Activated naive CD8-positive, alpha-beta T cell (primary cell): ENCODE data around the gene DHTKD1.

Experiments
- H3K27ac Mint-ChIP-seq: one replicate; pipeline ENCODE4 v1.8.0; 2021; ENCODE audit warnings: mixed read lengths
- H3K27me3 Mint-ChIP-seq: one replicate; pipeline ENCODE4 v1.8.0; 2021; ENCODE audit warnings: mixed read lengths
- H3K36me3 Mint-ChIP-seq: one replicate; pipeline ENCODE4 v1.8.0; 2021; ENCODE audit warnings: mixed read lengths
- H3K4me1 Mint-ChIP-seq: one replicate; pipeline ENCODE4 v1.8.0; 2021; ENCODE audit warnings: low read depth, mixed read lengths
- H3K4me3 Mint-ChIP-seq: one replicate; pipeline ENCODE4 v1.8.0; 2021; ENCODE audit warnings: mild to moderate bottlenecking, mixed read lengths
- H3K9me3 Mint-ChIP-seq: one replicate; pipeline ENCODE4 v1.8.0; 2021; ENCODE audit warnings: low read depth, mixed read lengths

Gene DHTKD1

DNA sequence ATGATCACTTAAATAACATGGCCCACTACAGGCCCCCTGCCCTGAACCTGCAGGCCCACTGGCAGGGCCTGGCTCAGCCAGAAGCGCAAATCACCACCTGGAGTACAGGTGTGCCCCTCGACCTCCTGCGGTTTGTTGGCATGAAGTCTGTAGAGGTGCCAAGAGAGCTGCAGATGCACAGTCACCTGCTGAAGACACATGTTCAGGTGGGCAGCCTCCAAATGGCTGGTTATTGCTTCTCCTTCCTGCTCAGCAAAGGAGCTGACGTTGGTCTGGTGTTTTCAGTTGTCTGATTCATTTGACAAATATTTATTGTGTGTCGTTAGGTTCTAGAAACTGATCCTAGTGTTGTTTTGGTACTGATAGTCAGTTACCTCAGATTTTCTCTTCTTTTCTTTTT lies 29.0 kb downstream of the DHTKD1 start:
- Mint-ChIP-seq H3K9me3 (no peaks in the 10 kb centered on the region), H3K4me1 (no peaks in the 10 kb centered on the region), H3K36me3 (peaks cover 12% of the 10 kb centered on the region), H3K27ac (no peak overlapping the region), H3K4me3 (no peak overlapping the region), H3K27me3 (no peaks in the 10 kb centered on the region)

DNA sequence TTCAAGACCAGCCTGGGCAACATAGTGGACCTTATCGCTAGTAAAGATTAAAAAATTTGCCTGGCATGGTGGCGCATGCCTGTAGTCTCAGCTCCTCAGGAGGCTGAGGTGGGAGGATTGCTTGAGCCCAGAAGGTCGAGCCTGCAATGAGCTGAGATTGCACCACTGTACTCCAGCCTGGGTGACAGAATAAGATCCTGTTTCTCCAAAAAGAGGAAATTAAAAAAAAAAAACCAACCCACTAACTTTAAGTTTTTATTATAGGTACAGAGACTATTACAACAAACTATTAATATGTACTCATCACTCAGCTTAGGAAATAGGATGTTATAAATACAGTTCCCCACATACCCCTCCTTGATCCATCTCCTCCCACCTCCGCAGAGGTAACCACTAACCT lies 30.2 kb downstream of the DHTKD1 start:
- Mint-ChIP-seq H3K4me3 (no peak overlapping the region), H3K27ac (no peak overlapping the region), H3K27me3 (no peaks in the 10 kb centered on the region), H3K9me3 (no peaks in the 10 kb centered on the region), H3K36me3 (peaks cover 16% of the 10 kb centered on the region), H3K4me1 (no peaks in the 10 kb centered on the region)

DNA sequence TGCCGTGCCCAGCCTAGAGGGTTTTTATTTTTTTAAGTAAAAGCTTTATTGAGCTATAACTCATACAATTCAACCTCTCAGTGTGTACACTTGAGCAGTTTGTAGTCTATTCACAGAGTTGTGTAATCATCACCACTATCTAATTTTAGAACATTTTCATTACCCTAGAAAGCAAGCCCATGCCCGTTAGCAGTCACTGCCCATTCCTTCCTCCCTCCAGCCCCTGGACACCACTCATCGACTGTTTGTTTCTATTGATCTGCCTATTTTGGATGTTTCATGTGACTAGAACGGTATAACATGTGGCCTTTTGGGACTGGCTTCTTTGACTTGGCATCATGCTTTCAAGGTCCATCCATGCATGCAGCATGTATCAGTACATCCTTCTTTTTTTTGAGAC lies 35.0 kb downstream of the DHTKD1 start:
- Mint-ChIP-seq H3K27ac (no peak overlapping the region), H3K4me1 (no peaks in the 10 kb centered on the region), H3K9me3 (no peaks in the 10 kb centered on the region), H3K36me3 (peaks cover 18% of the 10 kb centered on the region), H3K27me3 (no peaks in the 10 kb centered on the region), H3K4me3 (no peak overlapping the region)

DNA sequence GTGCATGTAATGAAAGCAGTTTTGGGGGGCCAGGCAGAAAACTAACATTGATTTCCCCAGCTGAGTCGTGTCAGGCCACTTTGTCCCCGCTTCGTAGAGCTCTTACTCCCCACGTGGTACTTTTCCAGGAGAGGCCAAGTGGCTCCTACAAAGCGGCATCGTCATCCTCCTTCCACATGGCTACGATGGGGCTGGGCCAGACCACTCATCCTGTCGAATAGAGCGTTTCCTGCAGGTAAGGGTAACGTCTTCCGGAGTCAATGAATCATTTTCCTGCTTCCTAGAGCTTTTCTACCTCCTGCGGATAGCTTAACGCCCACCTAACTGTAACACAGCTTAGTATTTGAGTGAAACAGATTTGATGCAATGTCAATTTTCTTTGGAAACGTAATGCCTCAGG lies 39.0 kb downstream of the DHTKD1 start:
- no peak overlapping the region for H3K27ac Mint-ChIP-seq
- no peak overlapping the region for H3K4me3 Mint-ChIP-seq
- peaks cover 17% of the 10 kb centered on the region for H3K36me3 Mint-ChIP-seq
- no peaks in the 10 kb centered on the region for H3K27me3 Mint-ChIP-seq
- H3K9me3 Mint-ChIP-seq: no peaks in the 10 kb centered on the region
- peaks cover 17% of the 10 kb centered on the region for H3K4me1 Mint-ChIP-seq

DNA sequence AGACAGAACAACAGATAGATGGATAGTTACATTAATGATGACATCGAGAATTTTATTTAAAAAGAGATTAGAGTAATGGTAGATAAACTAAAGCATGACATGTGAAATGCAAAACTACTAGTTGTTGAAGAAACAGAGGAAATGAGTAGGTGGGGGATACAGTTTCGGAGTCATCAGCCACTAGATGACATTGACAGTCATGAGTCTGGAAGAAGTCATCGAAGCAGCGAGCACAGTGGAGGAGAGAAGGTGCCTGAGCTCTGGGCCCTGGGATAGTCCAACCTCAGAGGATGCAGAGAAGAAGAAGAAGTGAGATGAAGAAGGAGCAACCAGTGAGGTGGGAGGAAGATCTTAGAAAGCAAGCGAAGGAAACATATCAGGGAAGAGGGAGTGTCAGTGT lies 40.5 kb downstream of the DHTKD1 start:
- peaks cover 23% of the 10 kb centered on the region for H3K4me1 Mint-ChIP-seq
- H3K4me3 Mint-ChIP-seq: no peak overlapping the region
- H3K9me3 Mint-ChIP-seq: no peaks in the 10 kb centered on the region
- no peaks in the 10 kb centered on the region for H3K27me3 Mint-ChIP-seq
- H3K36me3 Mint-ChIP-seq: peaks cover 12% of the 10 kb centered on the region
- H3K27ac Mint-ChIP-seq: peak overlapping the region; percentile 31

DNA sequence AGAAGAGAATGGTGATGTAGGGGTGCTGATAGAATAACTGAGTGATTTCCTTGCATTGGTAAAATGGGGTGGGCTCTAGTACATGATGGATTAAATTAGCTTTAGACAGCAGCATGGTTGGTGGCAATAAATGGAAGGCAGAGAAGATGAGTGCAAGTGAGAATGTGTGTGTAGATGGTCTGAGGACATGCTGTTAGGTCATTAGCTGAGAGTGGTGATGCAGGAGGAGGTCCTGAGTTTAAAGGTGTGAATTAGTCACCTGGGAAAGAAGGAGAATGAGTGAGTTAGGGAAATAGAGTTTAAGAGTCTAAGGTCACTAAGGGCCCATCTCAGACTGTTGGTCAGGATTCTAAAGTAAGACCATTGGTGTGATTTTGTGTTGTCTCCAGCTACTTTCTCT lies 42.8 kb downstream of the DHTKD1 start:
- Mint-ChIP-seq H3K27ac (peak overlapping the region; percentile 47), H3K4me1 (peaks cover 23% of the 10 kb centered on the region), H3K4me3 (no peak overlapping the region), H3K36me3 (peaks cover 7% of the 10 kb centered on the region), H3K9me3 (no peaks in the 10 kb centered on the region), H3K27me3 (no peaks in the 10 kb centered on the region)

DNA sequence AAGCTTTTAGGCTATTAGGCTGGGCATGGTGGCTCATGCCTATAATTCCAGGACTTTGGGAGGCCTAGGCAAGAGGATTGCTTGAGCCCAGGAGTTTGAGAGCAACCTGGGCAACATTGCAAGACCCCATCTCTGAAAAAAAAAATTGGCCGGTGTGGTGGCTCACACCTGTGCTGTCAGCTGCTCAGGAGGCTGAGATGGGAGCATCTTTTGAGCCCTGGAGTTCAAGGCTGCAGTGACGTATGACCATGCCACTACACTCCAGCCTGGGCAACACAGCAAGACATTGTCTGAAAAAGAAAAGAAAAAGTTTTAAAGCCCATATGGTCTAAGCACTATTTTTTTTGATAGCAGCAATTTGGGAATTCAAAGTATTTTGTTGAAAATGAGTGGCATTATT lies 44.9 kb downstream of the DHTKD1 start:
- Mint-ChIP-seq H3K27me3 (no peaks in the 10 kb centered on the region), H3K4me1 (peaks cover 23% of the 10 kb centered on the region), H3K9me3 (no peaks in the 10 kb centered on the region), H3K4me3 (peak overlapping the region; percentile 32), H3K27ac (peak overlapping the region; percentile 85), H3K36me3 (peaks cover 7% of the 10 kb centered on the region)

DNA sequence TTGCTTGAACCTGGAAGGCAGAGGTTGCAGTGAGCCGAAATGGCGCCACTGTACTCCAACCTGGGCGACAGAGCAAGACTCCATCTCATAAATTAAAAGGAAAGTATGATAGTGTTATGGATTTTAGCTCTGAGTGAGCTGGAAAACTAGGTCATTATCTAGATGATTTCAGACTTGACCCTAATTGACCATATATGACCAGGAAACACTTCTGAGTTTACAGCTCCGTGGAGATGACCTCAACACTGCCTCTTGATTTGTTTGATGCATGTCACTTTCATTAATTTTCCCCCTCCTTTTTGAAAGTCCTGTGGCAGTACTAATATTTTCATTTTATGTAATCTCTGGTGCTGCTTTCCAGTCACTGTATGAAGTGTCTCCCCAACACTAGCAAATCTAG lies 52.9 kb downstream of the DHTKD1 start:
- H3K4me3 Mint-ChIP-seq: no peak overlapping the region
- peak overlapping the region; percentile 87 for H3K27ac Mint-ChIP-seq
- peaks cover 21% of the 10 kb centered on the region for H3K4me1 Mint-ChIP-seq
- peaks cover 11% of the 10 kb centered on the region for H3K36me3 Mint-ChIP-seq
- H3K27me3 Mint-ChIP-seq: no peaks in the 10 kb centered on the region
- no peaks in the 10 kb centered on the region for H3K9me3 Mint-ChIP-seq

DNA sequence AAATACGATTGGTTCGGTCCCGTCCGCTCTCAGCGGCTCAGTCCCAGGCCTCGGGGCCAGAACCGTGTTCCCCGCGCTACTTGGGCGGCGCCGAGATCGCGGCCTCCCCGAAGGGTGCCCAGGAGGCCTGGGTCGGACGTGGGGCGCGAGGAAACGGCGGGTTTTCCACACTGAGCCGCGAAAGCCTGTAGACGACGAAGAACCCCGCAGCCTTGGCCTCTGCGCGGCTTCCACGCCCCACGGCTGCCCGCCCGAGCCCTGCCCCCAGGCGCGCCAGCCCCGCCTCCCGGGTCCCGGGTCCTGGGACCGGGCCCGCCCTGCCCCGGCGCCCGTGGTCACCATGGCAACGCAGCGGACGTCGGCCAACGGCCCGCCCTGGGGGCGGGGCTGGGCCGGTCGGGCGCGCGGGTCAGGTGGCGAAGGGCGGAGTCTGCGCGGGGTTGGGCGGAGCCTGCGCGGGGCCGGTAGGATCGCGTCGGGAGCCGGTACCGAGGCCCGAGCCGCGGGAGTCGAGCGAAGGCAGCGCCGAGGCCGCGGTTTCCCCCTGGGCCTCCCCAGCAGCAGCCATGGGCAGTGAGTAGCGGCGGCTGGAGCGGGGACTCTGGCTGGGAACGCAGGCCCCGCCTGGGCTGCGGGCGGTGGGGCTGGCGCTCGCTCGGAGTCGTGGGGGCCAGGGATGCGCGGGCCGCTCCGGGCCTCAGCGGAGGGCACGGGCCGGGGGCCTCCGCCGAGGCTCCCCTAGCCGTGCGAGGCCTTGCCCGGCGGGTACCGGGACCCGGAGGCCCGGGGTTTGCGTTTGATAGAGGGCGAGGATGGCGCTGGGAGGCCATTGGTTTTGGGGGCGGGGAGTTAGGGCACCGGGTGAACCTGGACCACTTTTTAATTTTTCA lies 60.7 kb downstream of the DHTKD1 start, which contains the start of gene SEC61A2:
TSS of gene SEC61A2 (plus strand) at position 456 of the 890 bp plus-strand sequence. CDS start at position 567, 111 bp downstream.
- H3K9me3 Mint-ChIP-seq: no peaks in the 10 kb centered on the region
- peaks cover 27% of the 10 kb centered on the region for H3K4me1 Mint-ChIP-seq
- H3K27me3 Mint-ChIP-seq: no peaks in the 10 kb centered on the region
- peaks cover 7% of the 10 kb centered on the region for H3K36me3 Mint-ChIP-seq
- peak within 1 kb of the TSS; percentile 75 for H3K27ac Mint-ChIP-seq
- peak within 1 kb of the TSS; percentile 89 for H3K4me3 Mint-ChIP-seq

DNA sequence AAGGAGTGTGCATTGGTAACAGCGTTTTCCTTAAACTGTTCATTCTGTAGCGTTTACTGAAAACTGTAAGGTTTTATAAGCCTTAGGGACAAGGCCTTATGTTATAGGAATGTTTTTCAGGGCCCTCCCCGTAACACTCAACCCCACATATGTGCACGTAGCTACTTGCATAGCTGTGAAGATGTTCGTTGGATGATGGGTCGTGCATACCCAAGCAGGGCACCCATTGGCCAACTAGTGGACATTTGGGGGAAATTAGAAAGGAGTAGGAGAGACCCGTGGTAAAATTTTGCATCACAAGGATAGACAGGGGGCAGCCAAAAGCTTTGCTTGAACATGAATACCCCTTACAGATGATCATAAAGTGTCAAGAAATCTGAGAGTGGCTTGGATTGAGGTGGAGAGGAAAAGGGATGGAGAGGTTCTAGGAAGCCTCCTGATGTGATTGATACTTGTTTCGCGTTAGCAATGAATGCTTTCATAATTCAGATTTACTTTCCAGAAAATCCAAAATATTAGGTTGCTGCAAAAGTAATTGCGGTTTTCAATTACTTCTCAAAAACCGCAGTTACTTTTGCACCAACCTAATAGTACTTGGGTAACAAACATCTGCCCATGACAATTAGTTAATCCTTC lies 61.6 kb downstream of the DHTKD1 start:
- Mint-ChIP-seq H3K4me1 (peaks cover 27% of the 10 kb centered on the region), H3K9me3 (no peaks in the 10 kb centered on the region), H3K27ac (peak overlapping the region; percentile 75), H3K36me3 (peaks cover 7% of the 10 kb centered on the region), H3K4me3 (peak overlapping the region; percentile 89), H3K27me3 (no peaks in the 10 kb centered on the region)

DNA sequence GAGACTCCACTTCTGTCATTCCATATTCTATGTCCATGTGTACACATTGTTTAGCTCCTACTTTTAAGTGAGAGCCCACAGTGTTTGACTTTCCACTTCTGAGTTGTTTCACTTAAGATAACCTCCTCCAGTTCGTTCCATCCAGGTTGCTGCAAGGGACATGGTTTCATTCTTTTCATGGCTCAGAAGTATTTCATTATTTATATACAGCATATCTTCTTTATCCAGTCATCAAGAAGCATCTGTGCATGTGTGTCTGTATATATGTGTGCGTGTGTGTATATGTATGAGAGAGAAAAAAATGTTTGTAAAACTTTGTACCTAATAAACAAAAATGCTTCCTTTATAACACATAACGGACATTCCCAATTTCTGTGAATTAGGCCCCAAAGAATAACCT lies 66.9 kb downstream of the DHTKD1 start:
- no peak overlapping the region for H3K27ac Mint-ChIP-seq
- H3K36me3 Mint-ChIP-seq: peaks cover 15% of the 10 kb centered on the region
- H3K4me3 Mint-ChIP-seq: no peak overlapping the region
- H3K27me3 Mint-ChIP-seq: no peaks in the 10 kb centered on the region
- H3K9me3 Mint-ChIP-seq: no peaks in the 10 kb centered on the region
- peaks cover 15% of the 10 kb centered on the region for H3K4me1 Mint-ChIP-seq

DNA sequence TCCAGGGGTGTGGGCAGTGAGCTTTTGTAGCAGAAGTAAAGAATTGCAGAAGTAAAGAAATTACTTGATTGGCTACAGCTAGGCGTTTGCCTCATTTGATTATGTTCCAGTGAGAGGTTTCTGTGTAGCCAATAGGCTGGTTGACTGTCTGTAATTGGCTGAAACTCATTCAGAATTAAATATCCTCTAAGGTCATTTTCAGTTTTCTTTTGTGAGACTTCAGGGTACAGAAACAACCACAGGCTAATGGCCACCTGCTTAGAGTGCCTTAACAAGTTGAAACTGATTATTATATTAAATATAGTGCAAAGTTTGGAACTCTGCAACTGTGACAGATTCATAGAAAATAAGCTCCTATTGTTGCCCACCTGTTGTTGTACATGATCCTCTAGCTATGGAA lies 71.3 kb downstream of the DHTKD1 start:
- no peak overlapping the region for H3K4me3 Mint-ChIP-seq
- H3K27me3 Mint-ChIP-seq: no peaks in the 10 kb centered on the region
- peaks cover 14% of the 10 kb centered on the region for H3K36me3 Mint-ChIP-seq
- no peaks in the 10 kb centered on the region for H3K9me3 Mint-ChIP-seq
- H3K27ac Mint-ChIP-seq: no peak overlapping the region
- H3K4me1 Mint-ChIP-seq: peaks cover 5% of the 10 kb centered on the region

DNA sequence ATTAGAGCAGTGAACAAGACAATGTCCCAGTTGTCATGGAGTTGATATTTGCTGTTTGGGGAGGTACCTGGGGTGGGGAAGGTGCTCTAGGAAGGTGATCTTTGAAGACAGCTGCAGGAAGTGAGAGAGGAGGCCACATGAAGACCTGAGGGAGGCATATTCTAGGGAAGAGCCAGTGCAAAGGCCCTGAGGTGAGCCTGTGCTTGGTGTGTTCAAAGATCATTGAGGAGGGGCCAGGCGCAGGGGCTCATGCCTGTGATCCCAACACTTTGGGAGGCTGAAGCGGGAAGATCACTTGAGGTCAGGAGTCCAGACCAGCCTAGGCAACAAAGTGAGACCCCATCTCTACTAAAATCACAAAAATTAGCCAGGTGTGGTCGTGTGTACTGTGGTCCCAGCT lies 75.8 kb downstream of the DHTKD1 start:
- Mint-ChIP-seq H3K36me3 (peaks cover 13% of the 10 kb centered on the region), H3K4me1 (peaks cover 2% of the 10 kb centered on the region), H3K4me3 (no peak overlapping the region), H3K9me3 (no peaks in the 10 kb centered on the region), H3K27me3 (no peaks in the 10 kb centered on the region), H3K27ac (peak overlapping the region; percentile 2)

DNA sequence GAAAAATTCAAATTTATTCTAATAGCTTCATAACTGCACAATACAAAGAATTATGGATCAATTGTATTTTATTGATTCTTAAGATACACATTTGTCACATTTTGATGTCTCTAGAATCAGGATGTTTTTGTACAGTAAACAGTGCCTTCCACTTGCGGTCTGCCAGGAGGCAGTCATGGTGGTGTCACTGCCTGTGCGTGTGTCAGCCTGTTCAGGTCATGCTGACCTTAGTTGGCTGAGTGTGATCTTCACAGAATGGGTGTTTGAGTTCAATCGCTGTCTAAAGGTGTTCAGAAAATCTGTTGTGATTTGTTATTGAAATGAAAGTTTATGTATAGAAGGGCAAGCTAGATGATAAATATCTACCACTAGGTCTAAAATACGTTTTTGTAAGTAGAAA lies 81.4 kb downstream of the DHTKD1 start:
- H3K27ac Mint-ChIP-seq: no peak overlapping the region
- H3K9me3 Mint-ChIP-seq: no peaks in the 10 kb centered on the region
- no peak overlapping the region for H3K4me3 Mint-ChIP-seq
- peaks cover 20% of the 10 kb centered on the region for H3K36me3 Mint-ChIP-seq
- H3K4me1 Mint-ChIP-seq: peaks cover 2% of the 10 kb centered on the region
- no peaks in the 10 kb centered on the region for H3K27me3 Mint-ChIP-seq

DNA sequence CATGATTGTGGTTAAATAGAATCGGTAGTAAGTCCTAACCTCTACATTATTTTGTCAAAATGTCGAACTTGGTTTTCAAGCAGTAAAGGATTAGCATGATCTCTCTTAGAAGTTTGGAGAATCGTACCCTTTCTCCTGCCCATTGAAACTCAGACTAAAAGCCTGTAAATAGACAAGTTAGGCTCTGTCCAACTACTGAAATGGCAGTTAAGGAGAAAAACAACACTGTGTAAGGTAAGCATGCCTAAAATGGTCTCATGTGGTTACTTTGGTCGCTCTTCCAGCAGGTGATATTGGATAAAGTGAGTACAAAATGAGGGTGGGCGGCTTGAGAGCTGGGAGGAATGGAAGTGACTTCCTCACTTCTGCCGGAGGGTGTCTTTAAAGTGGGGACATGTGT lies 85.8 kb downstream of the DHTKD1 start:
- Mint-ChIP-seq H3K36me3 (peaks cover 14% of the 10 kb centered on the region), H3K4me1 (peaks cover 2% of the 10 kb centered on the region), H3K4me3 (no peak overlapping the region), H3K9me3 (no peaks in the 10 kb centered on the region), H3K27ac (no peak overlapping the region), H3K27me3 (no peaks in the 10 kb centered on the region)
